Sigmoid colon (tissue), 4 donors: ENCODE results near the gene NCOR1.

Experiments used
- POLR2A ChIP-seq, 2 donors: fragments of 450-650 bp; IDR thresholded peaks; one replicate each; pipeline ENCODE4 v1.6.1; 2016; ENCODE audit warnings: antibody characterized with exemption in 2 of 2, mild to moderate bottlenecking in 2 of 2, moderate library complexity in 2 of 2
- POLR2AphosphoS5 ChIP-seq, 4 donors: sonication (generic); formaldehyde crosslinking; IDR thresholded peaks; one replicate each; pipeline ENCODE4 v1.6.1; 2017; ENCODE audit warnings: antibody characterized with exemption in 4 of 4
- TF ChIP-seq, protein P1 (sequence below), 4 experiments: fragments of 450-650 bp in 3 of 4; fragments of 200-600 bp in 1 of 4; IDR thresholded peaks; one replicate each; pipeline ENCODE4 v1.5.1; 2016 to 2019; ENCODE audit warnings: antibody characterized with exemption in 4 of 4, mild to moderate bottlenecking in 3 of 4, moderate library complexity in 2 of 4

DNA sequence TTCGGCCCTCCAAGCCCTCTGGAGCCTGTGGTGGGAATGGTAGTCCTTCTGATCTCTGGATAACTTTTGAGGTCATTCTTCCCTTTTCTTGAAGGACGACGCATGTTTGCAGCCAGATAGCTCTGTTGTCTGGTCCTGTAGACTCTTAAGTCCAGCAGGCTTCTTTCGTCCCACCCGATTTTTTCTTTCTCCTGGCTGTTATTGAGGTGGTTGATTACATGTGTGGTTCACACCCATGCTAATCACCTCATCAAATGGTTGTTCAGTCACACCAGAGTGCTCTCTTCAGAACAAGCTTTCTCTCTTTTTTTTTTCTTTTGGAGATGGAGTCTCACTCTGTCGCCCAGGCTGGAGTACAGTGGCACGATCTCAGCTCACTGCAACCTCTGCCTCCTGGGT is 32.3 kb upstream of the NCOR1 start:
- TF ChIP-seq, protein P1, sequence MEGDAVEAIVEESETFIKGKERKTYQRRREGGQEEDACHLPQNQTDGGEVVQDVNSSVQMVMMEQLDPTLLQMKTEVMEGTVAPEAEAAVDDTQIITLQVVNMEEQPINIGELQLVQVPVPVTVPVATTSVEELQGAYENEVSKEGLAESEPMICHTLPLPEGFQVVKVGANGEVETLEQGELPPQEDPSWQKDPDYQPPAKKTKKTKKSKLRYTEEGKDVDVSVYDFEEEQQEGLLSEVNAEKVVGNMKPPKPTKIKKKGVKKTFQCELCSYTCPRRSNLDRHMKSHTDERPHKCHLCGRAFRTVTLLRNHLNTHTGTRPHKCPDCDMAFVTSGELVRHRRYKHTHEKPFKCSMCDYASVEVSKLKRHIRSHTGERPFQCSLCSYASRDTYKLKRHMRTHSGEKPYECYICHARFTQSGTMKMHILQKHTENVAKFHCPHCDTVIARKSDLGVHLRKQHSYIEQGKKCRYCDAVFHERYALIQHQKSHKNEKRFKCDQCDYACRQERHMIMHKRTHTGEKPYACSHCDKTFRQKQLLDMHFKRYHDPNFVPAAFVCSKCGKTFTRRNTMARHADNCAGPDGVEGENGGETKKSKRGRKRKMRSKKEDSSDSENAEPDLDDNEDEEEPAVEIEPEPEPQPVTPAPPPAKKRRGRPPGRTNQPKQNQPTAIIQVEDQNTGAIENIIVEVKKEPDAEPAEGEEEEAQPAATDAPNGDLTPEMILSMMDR (IDR thresholded peaks at IDR 0.05): no peak
- TF ChIP-seq POLR2AphosphoS5 (IDR thresholded peaks at IDR 0.05) (no peak), POLR2A (IDR thresholded peaks at IDR 0.05) (no peak)
